GM18507 (cell line): ENCODE measurements around the gene LRCOL1.

Experiments used
- DNase-seq: peaks from one replicate; pipeline ENCODE4 v3.0.0; 2011; ENCODE audit warnings: low read depth; ENCODE audit not compliant: insufficient read length; ENCODE audit errors: extremely low spot score
- FAIRE-seq: peaks from 2 replicates; lab custom pipeline; 2011; peaks lifted over from hg19 to GRCh38; lab: Jason Lieb, UNC

The LRCOL1 gene

DNA sequence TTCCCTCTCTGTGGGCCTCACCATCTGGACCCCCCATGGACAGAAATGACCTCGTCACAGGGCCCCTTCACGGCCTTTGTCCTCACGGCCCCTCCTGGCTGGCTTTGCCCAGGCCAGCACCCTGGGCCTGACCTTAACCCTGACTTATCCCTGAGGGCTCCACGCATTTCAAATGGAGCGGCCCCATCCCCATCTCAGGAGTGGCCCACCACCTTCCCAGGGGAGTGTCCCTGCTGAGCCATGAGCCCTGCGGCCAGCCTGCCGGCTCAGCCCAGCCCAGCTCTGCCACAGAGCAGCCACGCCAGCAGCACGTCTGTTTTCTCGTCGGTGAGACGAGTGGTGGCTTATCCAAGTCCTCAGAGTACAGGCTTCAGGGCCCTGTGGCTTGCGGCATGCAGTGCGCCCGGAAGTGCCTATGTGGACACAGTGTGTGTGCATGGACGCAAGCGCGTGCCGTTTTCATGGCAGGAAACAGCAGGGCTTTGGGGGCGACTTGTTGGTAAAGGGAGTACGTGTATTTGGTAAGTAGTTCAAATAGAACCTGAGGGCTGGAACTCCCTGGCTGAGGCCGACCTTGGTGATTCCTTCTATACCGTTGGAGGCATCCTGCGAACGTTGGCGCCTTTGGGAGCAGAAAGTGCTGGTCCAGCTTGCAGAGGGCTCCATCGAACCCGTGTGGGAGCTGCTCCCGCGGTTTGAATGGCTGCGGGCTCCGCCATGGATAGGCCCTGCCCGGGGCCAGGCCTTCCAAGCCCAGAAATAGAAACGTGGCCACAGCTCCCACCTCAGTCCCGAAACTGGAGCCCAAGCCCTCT is 52.1 kb downstream of the LRCOL1 start:
- no peak for FAIRE-seq

DNA sequence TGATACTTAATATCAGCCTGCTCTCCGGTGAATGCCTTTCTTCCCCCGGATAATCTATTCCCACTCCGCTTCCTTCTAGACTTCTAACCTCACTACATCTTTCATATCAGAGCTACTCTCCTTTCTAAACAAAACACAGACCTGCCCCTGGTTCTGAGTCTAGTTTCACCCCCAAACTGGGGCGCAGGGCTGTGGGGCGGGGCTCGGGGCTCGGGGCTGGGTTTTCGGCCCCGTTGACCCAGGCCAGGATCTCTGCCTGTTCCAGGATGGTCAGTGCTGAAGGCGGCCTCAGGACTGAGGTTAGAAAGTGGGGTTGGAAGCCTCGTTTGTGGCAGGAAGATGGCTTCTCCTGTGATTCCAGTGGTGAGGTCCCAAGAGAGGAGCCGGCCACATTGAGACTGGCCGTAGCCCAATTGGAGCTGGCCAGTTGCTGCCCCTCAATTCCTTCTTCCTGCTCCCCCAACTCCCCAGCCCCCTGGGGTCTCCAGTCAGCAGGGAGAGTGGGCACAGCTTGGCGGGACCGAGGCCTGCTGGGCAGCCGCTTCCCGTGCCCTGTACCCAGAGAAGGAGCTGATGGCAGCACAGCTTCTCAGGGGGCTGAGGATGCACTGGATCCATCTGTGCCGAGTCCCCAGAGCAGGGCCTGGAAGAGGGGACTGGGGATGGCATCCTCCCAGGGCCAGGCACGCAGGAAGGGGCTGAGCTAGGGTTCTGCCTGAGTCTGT is 52.9 kb downstream of the LRCOL1 start:
- FAIRE-seq (no peak), DNase-seq (no peak)

More for the DNA sequence above, 52.1 kb downstream of the LRCOL1 start:
- DNase-seq = no peak

DNA sequence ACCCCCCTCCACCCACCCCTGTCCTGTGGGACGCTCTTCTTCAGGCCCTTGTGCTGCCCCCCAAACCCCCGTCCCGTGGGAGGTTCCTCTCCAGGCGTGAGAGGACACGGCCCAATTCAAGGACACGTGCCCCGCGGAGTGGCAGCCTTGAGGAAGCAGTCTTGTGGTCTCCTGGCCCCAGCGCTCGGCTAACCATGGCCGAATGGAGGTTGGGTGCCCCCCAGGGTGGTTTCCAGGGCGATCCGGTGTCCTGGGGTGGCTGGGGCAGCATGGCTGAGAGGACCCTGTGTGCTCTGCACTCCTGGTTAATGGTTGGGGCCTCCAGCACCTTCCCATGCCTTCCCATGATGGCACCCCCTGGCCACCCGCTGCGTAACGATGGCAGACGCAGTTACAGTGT is 53.6 kb downstream of the LRCOL1 start:
- DNase-seq = no peak
- no peak for FAIRE-seq

GRCh38 chr12:132556216-132556615 is 54.2 kb downstream of the LRCOL1 start:
- no peak for DNase-seq
- FAIRE-seq = no peak

- DNase-seq = no peak
- no peak for FAIRE-seq
These were observed 54.7 kb downstream of the LRCOL1 start for GRCh38 chr12:132555686-132556085.

- no peak for DNase-seq
- no peak for FAIRE-seq
These were observed 55.3 kb downstream of the LRCOL1 start for GRCh38 chr12:132554845-132555630.
